MCF 10A (cell line): ENCODE results near the gene BNIP2. TPM values are rescaled to one million over a fixed set of nuclear protein-coding genes. Genes with fewer than 3 reads are reported as not detected.
"Not testable (repeated sequence)": the region's sequence is repeated elsewhere in the genome, so short reads cannot be mapped to it uniquely, and the experiment has no call there.

Experiments
- BruUV-seq: library from RNA; stranded (reverse); fragments of 400-500 nt; replicated peaks from 2 replicates; lab custom pipeline; 2021; lab: Mats Ljungman, UMichigan
- CTCF ChIA-PET: fragments of 300-600 bp; sonication (Branson Sonifier 250); formaldehyde crosslinking; extraction: SDS; loops from one replicate; lab custom pipeline; 2021; ENCODE audit warnings: antibody characterized with exemption, inconsistent platforms; lab: Yijun Ruan, JAX
- POLR2A ChIA-PET: fragments of 300-600, 350-650 bp; sonication (Branson Sonifier 250); formaldehyde crosslinking; extraction: SDS; loops from one replicate; lab custom pipeline; 2020; ENCODE audit warnings: antibody characterized with exemption, inconsistent platforms; lab: Yijun Ruan, JAX
- DNase-seq: peaks from one replicate; pipeline ENCODE4 v3.0.0-alpha.2; 2018; ENCODE audit not compliant: unreplicated experiment
- H3K27ac Mint-ChIP-seq: one replicate; pipeline ENCODE4 v1.8.0; 2022; ENCODE audit warnings: mild to moderate bottlenecking, low read depth, mixed read lengths; ENCODE audit not compliant: unreplicated experiment
- H3K27me3 Mint-ChIP-seq: one replicate; pipeline ENCODE4 v1.8.0; 2022; ENCODE audit warnings: mixed read lengths; ENCODE audit not compliant: insufficient read depth, unreplicated experiment
- H3K36me3 Mint-ChIP-seq: one replicate; pipeline ENCODE4 v1.8.0; 2022; ENCODE audit warnings: mild to moderate bottlenecking, moderate library complexity, mixed read lengths; ENCODE audit not compliant: insufficient read depth, unreplicated experiment
- H3K4me1 Mint-ChIP-seq: one replicate; pipeline ENCODE4 v1.8.0; 2022; ENCODE audit warnings: mixed read lengths; ENCODE audit not compliant: insufficient read depth, unreplicated experiment
- H3K4me3 Mint-ChIP-seq: one replicate; pipeline ENCODE4 v1.8.0; 2022; ENCODE audit warnings: mild to moderate bottlenecking, moderate library complexity, mixed read lengths; ENCODE audit not compliant: unreplicated experiment
- H3K9me3 Mint-ChIP-seq: one replicate; pipeline ENCODE4 v1.8.0; 2022; ENCODE audit warnings: mixed read lengths; ENCODE audit not compliant: unreplicated experiment
- intact Hi-C: fragments of 100-400 bp; cut with micrococcal nuclease; formaldehyde crosslinking; loops from 2 replicates; pipeline ENCODE4 v1.14.1; 2022
- total RNA-seq: library from RNA; stranded (reverse); gene quantifications from 2 replicates; pipeline ENCODE4 v1.2.3, GENCODE V29; 2022
- TF ChIP-seq, protein P1 (sequence below): fragments of 200-600 bp; IDR thresholded peaks from one replicate; pipeline ENCODE4 v1.8.0; 2022; ENCODE audit warnings: antibody characterized with exemption, mild to moderate bottlenecking; ENCODE audit not compliant: unreplicated experiment

Gene BNIP2
- total RNA-seq, 1 experiment from 2014 or later: 91.5 TPM

DNA sequence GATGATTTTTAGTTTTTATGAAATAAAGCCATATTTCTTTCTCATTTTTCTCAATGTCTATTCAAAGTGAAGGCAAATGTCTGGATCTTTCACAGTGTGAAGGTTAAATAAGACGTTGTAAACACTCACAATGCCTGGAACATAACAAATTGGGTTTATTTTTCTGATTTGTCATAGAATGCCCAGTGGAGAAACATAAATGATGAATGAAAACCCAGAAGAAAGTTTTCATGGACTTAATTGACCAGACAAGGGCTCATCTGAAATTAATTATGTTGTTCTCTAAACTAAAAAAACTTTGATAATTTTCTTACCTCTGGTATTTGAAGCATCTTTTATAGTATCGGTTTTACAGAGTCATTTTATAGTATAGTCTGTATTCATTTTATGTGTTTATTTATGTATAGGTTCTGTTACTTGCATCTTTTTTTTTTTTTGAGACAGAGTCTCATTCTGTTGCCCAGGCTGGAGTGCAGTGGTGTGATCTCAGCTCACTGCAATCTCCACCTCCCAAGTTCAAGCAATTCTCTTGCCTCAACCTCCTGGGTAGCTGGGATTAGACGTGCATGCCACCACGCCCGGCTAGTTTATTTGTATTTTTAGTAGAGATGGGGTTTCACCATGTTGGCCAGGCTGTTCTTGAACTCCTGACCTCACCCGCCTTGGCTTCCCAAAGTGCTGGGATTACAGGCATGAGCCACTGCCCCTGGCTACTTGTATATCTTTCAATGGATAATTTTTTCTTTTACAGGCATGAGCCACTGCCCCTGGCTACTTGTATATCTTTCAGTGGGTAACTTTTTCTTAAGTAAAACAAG, 15.1 kb upstream of the BNIP2 start:
- BruUV-seq: no TSS peak
- no peaks in the 10 kb centered on the region for H3K36me3 Mint-ChIP-seq
- intact Hi-C loops: no loop called here
- peaks cover 13% of the 10 kb centered on the region for H3K9me3 Mint-ChIP-seq
- ChIA-PET POLR2A (interaction anchor here (0.7 kb wide), 1 partner anchor 366 kb away, joined by 3 read pairs; no protein-coding TSS in a partner anchor), CTCF (interaction anchor here (1.0 kb wide), 1 partner anchor 14 kb away, joined by 3 read pairs; no protein-coding TSS in a partner anchor)
- no peak overlapping the region for H3K27ac Mint-ChIP-seq
- no peaks in the 10 kb centered on the region for H3K27me3 Mint-ChIP-seq
- H3K4me3 Mint-ChIP-seq: no peak overlapping the region
- TF ChIP-seq, protein P1, sequence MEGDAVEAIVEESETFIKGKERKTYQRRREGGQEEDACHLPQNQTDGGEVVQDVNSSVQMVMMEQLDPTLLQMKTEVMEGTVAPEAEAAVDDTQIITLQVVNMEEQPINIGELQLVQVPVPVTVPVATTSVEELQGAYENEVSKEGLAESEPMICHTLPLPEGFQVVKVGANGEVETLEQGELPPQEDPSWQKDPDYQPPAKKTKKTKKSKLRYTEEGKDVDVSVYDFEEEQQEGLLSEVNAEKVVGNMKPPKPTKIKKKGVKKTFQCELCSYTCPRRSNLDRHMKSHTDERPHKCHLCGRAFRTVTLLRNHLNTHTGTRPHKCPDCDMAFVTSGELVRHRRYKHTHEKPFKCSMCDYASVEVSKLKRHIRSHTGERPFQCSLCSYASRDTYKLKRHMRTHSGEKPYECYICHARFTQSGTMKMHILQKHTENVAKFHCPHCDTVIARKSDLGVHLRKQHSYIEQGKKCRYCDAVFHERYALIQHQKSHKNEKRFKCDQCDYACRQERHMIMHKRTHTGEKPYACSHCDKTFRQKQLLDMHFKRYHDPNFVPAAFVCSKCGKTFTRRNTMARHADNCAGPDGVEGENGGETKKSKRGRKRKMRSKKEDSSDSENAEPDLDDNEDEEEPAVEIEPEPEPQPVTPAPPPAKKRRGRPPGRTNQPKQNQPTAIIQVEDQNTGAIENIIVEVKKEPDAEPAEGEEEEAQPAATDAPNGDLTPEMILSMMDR: no peak
- peaks cover 6% of the 10 kb centered on the region for H3K4me1 Mint-ChIP-seq
- DNase-seq: peak; percentile 17

- ChIA-PET POLR2A (no interaction called here), CTCF (no interaction called here)
- H3K27me3 Mint-ChIP-seq: no peaks in the 10 kb centered on the region
- H3K36me3 Mint-ChIP-seq: no peaks in the 10 kb centered on the region
- H3K4me1 Mint-ChIP-seq: peaks cover 12% of the 10 kb centered on the region
- intact Hi-C loops: no loop called here
- H3K4me3 Mint-ChIP-seq: no peak overlapping the region
- TF ChIP-seq, protein P1: no peak
- no TSS peak for BruUV-seq
- H3K27ac Mint-ChIP-seq: no peak overlapping the region
- no peak for DNase-seq
- H3K9me3 Mint-ChIP-seq: peaks cover 5% of the 10 kb centered on the region
Measured at GRCh38 chr15:59702351-59702750, 13.2 kb upstream of the BNIP2 start.

- intact Hi-C loops: no loop called here
- POLR2A ChIA-PET: no interaction called here
- TF ChIP-seq, protein P1: no peak
Measured at GRCh38 chr15:59701880-59702279, 12.8 kb upstream of the BNIP2 start.

GRCh38 chr15:59699810-59700431, 10.8 kb upstream of the BNIP2 start:
- no peak overlapping the region for H3K27ac Mint-ChIP-seq
- DNase-seq: peak; percentile 43
- CTCF ChIA-PET: interaction anchor here (0.7 to 1.1 kb wide), 3 partner anchors 9 to 209 kb away, joined by 4 to 5 read pairs (median 4); no protein-coding TSS in a partner anchor
- no peaks in the 10 kb centered on the region for H3K9me3 Mint-ChIP-seq
- no peaks in the 10 kb centered on the region for H3K36me3 Mint-ChIP-seq
- BruUV-seq: no TSS peak
- no peaks in the 10 kb centered on the region for H3K27me3 Mint-ChIP-seq
- H3K4me3 Mint-ChIP-seq: no peak overlapping the region
- TF ChIP-seq, protein P1: no peak
- POLR2A ChIA-PET: interaction anchor here (0.7 to 3.2 kb wide), 3 partner anchors 10 to 171 kb away, joined by 3 to 26 read pairs (median 3); partner anchors contain the start of gene BNIP2
- intact Hi-C loops: no loop called here
- peaks cover 12% of the 10 kb centered on the region for H3K4me1 Mint-ChIP-seq

More at GRCh38 chr15:59701880-59702279, 12.8 kb upstream of the BNIP2 start:
- Mint-ChIP-seq H3K9me3 (peaks cover under 1% of the 10 kb centered on the region), H3K36me3 (no peaks in the 10 kb centered on the region), H3K27me3 (no peaks in the 10 kb centered on the region), H3K27ac (no peak overlapping the region), H3K4me3 (no peak overlapping the region), H3K4me1 (peaks cover 12% of the 10 kb centered on the region)
- DNase-seq: no peak
- CTCF ChIA-PET: interaction anchor here (0.6 kb wide), 1 partner anchor 336 kb away, joined by 3 read pairs; no protein-coding TSS in a partner anchor
- no TSS peak for BruUV-seq

DNA sequence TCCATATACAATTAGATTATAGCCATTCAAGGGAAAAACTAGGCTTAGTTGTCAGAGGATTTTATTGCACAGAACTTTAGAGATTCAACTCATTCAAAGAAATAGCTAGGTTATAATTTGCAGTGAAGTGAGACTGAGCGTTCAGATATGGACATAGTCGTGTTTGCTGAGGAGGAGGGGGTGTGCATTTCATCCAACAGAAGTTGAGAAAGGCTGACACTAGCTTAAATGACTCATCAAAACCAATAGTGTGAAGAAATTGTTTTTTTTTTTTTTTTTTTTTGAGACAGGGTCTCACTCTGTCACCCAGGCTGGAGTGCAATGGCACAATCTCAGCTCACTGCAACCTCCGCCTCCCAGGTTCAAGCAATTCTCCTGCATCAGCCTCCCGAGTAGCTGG, 8.9 kb upstream of the BNIP2 start:
- BruUV-seq, H3K9me3 Mint-ChIP-seq, H3K36me3 Mint-ChIP-seq, H3K4me3 Mint-ChIP-seq, H3K27me3 Mint-ChIP-seq, intact Hi-C loops, H3K27ac Mint-ChIP-seq: not testable (repeated sequence)
- POLR2A ChIA-PET: interaction anchor here (0.6 to 1.3 kb wide), 6 partner anchors 8 to 695 kb away, joined by 3 to 5 read pairs (median 3); no protein-coding TSS in a partner anchor
- CTCF ChIA-PET: interaction anchor here (0.5 to 3.5 kb wide), 5 partner anchors 27 to 660 kb away, joined by 4 to 16 read pairs (median 5); no protein-coding TSS in a partner anchor
- H3K4me1 Mint-ChIP-seq: peaks cover 12% of the 10 kb centered on the region
- DNase-seq: peak; percentile 35
